Spinal cord (tissue), 10 donors: ENCODE data around the gene INSRR. TPM values are rescaled to one million over a fixed set of nuclear protein-coding genes. Genes with fewer than 3 reads are reported as not detected.
A peak's percentile ranks its signal among the peaks of the same experiment; 100 is the strongest.

Experiments
- DNase-seq, 6 donors: peaks; one replicate each; pipeline versions ENCODE4 v3.0.0 to v3.0.0-alpha.2; 2013 to 2015; ENCODE audit warnings: low spot score in 6 of 6, low read depth in 4 of 6
- H3K27ac ChIP-seq: one replicate; pipeline ENCODE4 v1.5.1; 2013; ENCODE audit warnings: low read depth, low read length, control low read depth
- H3K27me3 ChIP-seq: one replicate; pipeline ENCODE4 v1.6.1; 2013; ENCODE audit warnings: low read length; ENCODE audit not compliant: control insufficient read depth, insufficient read depth
- H3K36me3 ChIP-seq: one replicate; pipeline ENCODE4 v1.6.1; 2013; ENCODE audit warnings: low read length; ENCODE audit not compliant: control insufficient read depth, insufficient read depth
- H3K4me1 ChIP-seq: one replicate; pipeline ENCODE4 v1.6.1; 2013; ENCODE audit warnings: low read length; ENCODE audit not compliant: control insufficient read depth, insufficient read depth
- H3K4me3 ChIP-seq: one replicate; pipeline ENCODE4 v1.5.1; 2013; ENCODE audit warnings: low read depth, low read length, control low read depth
- H3K9me3 ChIP-seq: one replicate; pipeline ENCODE4 v1.6.1; 2013; ENCODE audit warnings: low read length; ENCODE audit not compliant: control insufficient read depth, insufficient read depth
- WGBS: methylation state at CpG from one replicate; pipeline ENCODE4 v1.1.5; 2013; ENCODE audit warnings: missing lambda C conversion rate; ENCODE audit not compliant: insufficient coverage; 5-methylcytosine and 5-hydroxymethylcytosine counted together
- polyA plus RNA-seq, 2 donors: library from polyadenylated mRNA; unstranded; fragments of 120-200 nt; gene quantifications; one replicate each; pipeline ENCODE4 v1.2.1, GENCODE V29; 2013; ENCODE audit not compliant: insufficient read length in 2 of 2
- total RNA-seq, 2 donors: library from RNA; depleted of rRNA in 1 of 2; stranded (reverse); fragments of 120-200 nt in 1 of 2; fragments of >200 nt in 1 of 2; gene quantifications; one replicate each; pipeline versions ENCODE4 v1.2.3 to v1.2.4, GENCODE V29; 2013 to 2014
- donor health status: healthy.

The INSRR gene
- total and polyA plus RNA-seq, 4 donors: 0.40 to 5.2 (median 2.0) TPM

GRCh38 chr1:156894711-156895454, 36.0 kb upstream of the INSRR start:
- Histone ChIP-seq H3K9me3 (no peaks in the 10 kb centered on the region), H3K36me3 (no peaks in the 10 kb centered on the region), H3K4me1 (peaks cover 66% of the 10 kb centered on the region), H3K27me3 (peaks cover 43% of the 10 kb centered on the region), H3K27ac (peak overlapping the region; percentile 58), H3K4me3 (peak overlapping the region; percentile 47)
- DNase-seq: no peak
- WGBS: 84% methylated on average over 7 of the region's 12 CpGs

- peak overlapping the region; percentile 58 for H3K27ac ChIP-seq
- no peak for DNase-seq
- peaks cover 41% of the 10 kb centered on the region for H3K27me3 ChIP-seq
- peaks cover 60% of the 10 kb centered on the region for H3K4me1 ChIP-seq
- 36% methylated on average over 5 of the region's 5 CpGs for WGBS
- H3K9me3 ChIP-seq: no peaks in the 10 kb centered on the region
- H3K4me3 ChIP-seq: peak overlapping the region; percentile 47
- no peaks in the 10 kb centered on the region for H3K36me3 ChIP-seq
Measured at GRCh38 chr1:156894001-156894400, 35.1 kb upstream of the INSRR start.

GRCh38 chr1:156893048-156893953, 34.4 kb upstream of the INSRR start, which contains the start of gene PEAR1:
Gene PEAR1 (plus strand): TSS chr1:156893718. CDS start chr1:156903927, 10,209 bp downstream.
- Histone ChIP-seq H3K27ac (peak within 1 kb of the TSS; percentile 75), H3K27me3 (peaks cover 44% of the 10 kb centered on the region), H3K9me3 (no peaks in the 10 kb centered on the region), H3K36me3 (no peaks in the 10 kb centered on the region), H3K4me3 (peak within 1 kb of the TSS; percentile 47), H3K4me1 (peaks cover 60% of the 10 kb centered on the region)
- WGBS: 7% methylated on average over 46 of the region's 60 CpGs
- DNase-seq: peak in 1 of 6 donors; percentile 55

GRCh38 chr1:156892190-156893047, 33.5 kb upstream of the INSRR start:
- peak; percentile 49 to 92 (median 61) for DNase-seq
- Histone ChIP-seq H3K4me3 (peak overlapping the region; percentile 21), H3K9me3 (no peaks in the 10 kb centered on the region), H3K36me3 (no peaks in the 10 kb centered on the region), H3K27ac (peak overlapping the region; percentile 75), H3K27me3 (peaks cover 47% of the 10 kb centered on the region), H3K4me1 (peaks cover 53% of the 10 kb centered on the region)
- WGBS: 6% methylated on average over 40 of the region's 48 CpGs

GRCh38 chr1:156889802-156890580, 31.1 kb upstream of the INSRR start:
- Histone ChIP-seq H3K4me1 (peaks cover 36% of the 10 kb centered on the region), H3K36me3 (no peaks in the 10 kb centered on the region), H3K27ac (no peak overlapping the region), H3K27me3 (peaks cover 54% of the 10 kb centered on the region), H3K4me3 (no peak overlapping the region), H3K9me3 (no peaks in the 10 kb centered on the region)
- DNase-seq: peak; percentile 53 to 93 (median 70)
- WGBS: 43% methylated on average over 6 of the region's 8 CpGs

- Histone ChIP-seq H3K36me3 (no peaks in the 10 kb centered on the region), H3K4me1 (peaks cover 27% of the 10 kb centered on the region), H3K27me3 (peaks cover 50% of the 10 kb centered on the region), H3K27ac (no peak overlapping the region), H3K4me3 (no peak overlapping the region), H3K9me3 (no peaks in the 10 kb centered on the region)
- no peak for DNase-seq
- 18% methylated on average over 2 of the region's 6 CpGs for WGBS
Measured at GRCh38 chr1:156887734-156888133, 28.8 kb upstream of the INSRR start.

- H3K27me3 ChIP-seq: peaks cover 47% of the 10 kb centered on the region
- H3K9me3 ChIP-seq: no peaks in the 10 kb centered on the region
- H3K27ac ChIP-seq: no peak overlapping the region
- no peak overlapping the region for H3K4me3 ChIP-seq
- DNase-seq: no peak
- no peaks in the 10 kb centered on the region for H3K36me3 ChIP-seq
- H3K4me1 ChIP-seq: peaks cover 23% of the 10 kb centered on the region
- WGBS: no CpG with 5 or more reads among the region's 3 CpGs
Measured at GRCh38 chr1:156887317-156887716, 28.4 kb upstream of the INSRR start.

GRCh38 chr1:156886583-156887281, 27.8 kb upstream of the INSRR start:
- 14% methylated on average over 1 of the region's 6 CpGs for WGBS
- peaks cover 41% of the 10 kb centered on the region for H3K27me3 ChIP-seq

More at GRCh38 chr1:156886583-156887281, 27.8 kb upstream of the INSRR start:
- Histone ChIP-seq H3K36me3 (no peaks in the 10 kb centered on the region), H3K4me1 (peaks cover 17% of the 10 kb centered on the region), H3K27ac (no peak overlapping the region), H3K9me3 (no peaks in the 10 kb centered on the region), H3K4me3 (no peak overlapping the region)
- no peak for DNase-seq
